ENCODE measurements around the gene KLHL30.

KLHL30 gene

DNA sequence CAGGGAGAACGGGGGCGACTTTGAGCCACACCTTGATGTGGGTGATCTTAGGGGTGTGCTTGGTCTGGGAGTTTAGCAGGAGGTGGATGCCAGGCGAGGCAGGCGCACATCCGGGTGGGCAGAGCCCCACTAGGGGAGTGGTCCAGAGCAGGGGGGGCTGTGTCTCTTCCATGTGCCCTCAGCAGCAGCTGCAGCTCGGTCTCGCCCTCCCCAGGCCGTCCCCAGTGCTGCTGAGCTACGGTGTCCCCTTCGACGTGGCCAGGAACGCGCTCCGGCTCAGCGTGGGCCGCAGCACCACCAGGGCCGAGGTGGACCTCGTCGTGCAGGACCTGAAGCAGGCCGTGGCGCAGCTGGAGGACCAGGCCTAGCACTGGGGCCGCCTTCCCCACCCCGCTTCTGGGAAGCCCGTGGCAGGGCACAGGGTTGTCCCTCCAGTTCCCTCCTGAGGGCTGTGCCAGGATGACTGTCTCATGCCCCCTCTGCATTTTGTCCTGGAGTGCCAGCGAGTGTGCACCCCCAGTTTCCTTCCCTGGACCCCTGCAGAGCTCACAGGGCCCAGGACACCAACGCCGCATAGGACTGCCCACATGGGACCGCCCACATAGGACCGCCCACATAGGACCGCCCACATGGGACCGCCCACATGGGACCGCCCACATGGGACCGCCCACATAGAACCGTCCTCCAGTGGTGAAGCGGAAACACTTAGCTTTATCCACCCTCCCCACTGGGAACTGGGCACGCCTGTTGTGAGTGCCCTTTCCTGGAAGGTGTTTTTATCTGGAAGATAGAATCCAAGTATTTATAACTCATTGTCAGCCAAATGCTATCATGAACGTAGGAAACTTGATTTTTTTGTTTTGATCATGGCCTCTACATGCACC lies 40.2 kb upstream of the KLHL30 start:
- no peaks in the 10 kb centered on the region for H3K9me3 Mint-ChIP-seq

DNA sequence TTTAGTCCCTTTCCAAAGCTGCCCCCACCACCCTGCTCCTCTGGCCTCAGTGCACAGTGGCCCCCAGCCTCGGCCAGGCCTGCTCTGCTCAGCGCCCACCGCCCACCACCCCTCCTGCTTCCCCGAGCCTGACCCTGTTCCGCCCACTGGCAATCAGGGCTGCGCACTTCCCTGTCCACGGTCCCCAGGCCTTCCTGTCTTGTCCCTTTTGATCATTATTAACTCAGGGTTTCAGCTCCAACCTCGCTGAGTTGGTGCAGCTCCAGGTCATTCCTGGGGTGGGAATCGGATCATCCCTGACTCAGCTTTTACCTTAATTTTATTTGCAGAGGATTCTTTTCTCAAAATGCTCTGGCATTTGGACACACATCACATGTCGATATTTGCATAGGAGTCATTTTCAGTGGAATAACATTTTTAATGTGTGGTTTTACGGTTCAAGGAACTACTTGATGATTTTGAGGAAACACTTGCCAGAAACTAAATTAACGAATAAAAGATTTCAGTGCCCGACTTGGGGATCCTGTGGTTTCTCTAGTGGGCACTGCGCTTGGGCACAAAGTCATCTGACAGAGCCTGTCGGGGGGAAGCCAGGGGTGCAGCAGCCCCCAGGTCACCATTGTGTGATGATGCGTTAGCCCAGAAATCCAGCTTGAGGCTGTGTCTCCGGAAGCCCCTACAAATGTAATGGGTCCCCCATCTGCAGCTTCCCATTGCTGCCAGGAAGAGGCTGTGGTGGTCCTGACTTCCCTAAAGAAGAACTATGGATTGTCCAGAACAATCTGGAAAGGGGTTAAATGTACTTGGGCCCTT lies 39.4 kb upstream of the KLHL30 start:
- H3K4me3 Mint-ChIP-seq = no peak overlapping the region
- ATAC-seq (replicated peaks; ENCODE audit: extremely low read depth, poor library complexity, severe bottlenecking) (no peak), DNase-seq (ENCODE audit: low spot score in 2 of 2) (peak in 1 of 2 donors; percentile 10)
- no peaks in the 10 kb centered on the region for H3K27me3 Mint-ChIP-seq
- no peaks in the 10 kb centered on the region for H3K9me3 Mint-ChIP-seq
- no peak overlapping the region for H3K27ac Mint-ChIP-seq (ENCODE audit: low read depth)
- peaks cover 4% of the 10 kb centered on the region for H3K36me3 Mint-ChIP-seq (ENCODE audit: insufficient read depth)
- H3K4me1 Mint-ChIP-seq = no peaks in the 10 kb centered on the region

More for the DNA sequence above, 40.2 kb upstream of the KLHL30 start:
- H3K27ac Mint-ChIP-seq (ENCODE audit: low read depth) = no peak overlapping the region
- no peaks in the 10 kb centered on the region for H3K27me3 Mint-ChIP-seq
- ATAC-seq (replicated peaks; ENCODE audit: extremely low read depth, poor library complexity, severe bottlenecking) (peak; percentile 70), DNase-seq (ENCODE audit: low spot score in 2 of 2) (no peak)
- peaks cover 4% of the 10 kb centered on the region for H3K36me3 Mint-ChIP-seq (ENCODE audit: insufficient read depth)
- no peaks in the 10 kb centered on the region for H3K4me1 Mint-ChIP-seq
- no peak overlapping the region for H3K4me3 Mint-ChIP-seq

DNA sequence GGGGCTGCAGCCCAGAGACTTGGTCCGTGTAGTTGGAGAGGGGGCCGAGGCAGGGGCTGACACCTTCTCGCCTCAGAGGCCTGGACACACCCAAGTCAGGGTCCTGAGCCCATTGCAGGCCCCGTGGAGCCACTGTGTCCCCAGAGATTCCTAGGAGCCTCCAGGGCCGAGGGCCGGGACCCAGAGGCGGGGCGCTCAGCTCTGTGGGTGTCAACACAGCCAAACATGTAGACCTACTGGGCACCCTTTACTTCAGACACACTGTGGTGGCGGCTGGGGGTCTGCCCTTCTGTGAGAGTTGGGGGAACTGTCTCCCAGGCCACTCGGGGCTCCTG lies 38.8 kb upstream of the KLHL30 start:
- Mint-ChIP-seq H3K27me3 (no peaks in the 10 kb centered on the region), H3K4me1 (no peaks in the 10 kb centered on the region)

GRCh38 chr2:238100049-238100820 lies 38.2 kb upstream of the KLHL30 start, which contains the start of gene ESPNL:
Gene ESPNL, plus strand, starts transcription at chr2:238100340. Its CDS starts 80 bp downstream, at chr2:238100420.
- Mint-ChIP-seq H3K36me3 (ENCODE audit: insufficient read depth) (peaks cover 1% of the 10 kb centered on the region), H3K27me3 (no peaks in the 10 kb centered on the region), H3K27ac (ENCODE audit: low read depth) (no peak within 1 kb of the TSS), H3K4me1 (no peaks in the 10 kb centered on the region), H3K9me3 (no peaks in the 10 kb centered on the region), H3K4me3 (no peak within 1 kb of the TSS)
- DNase-seq (ENCODE audit: low spot score in 2 of 2) (peak in 1 of 2 donors; percentile 2), ATAC-seq (replicated peaks; ENCODE audit: extremely low read depth, poor library complexity, severe bottlenecking) (no peak)

More for the DNA sequence above, 38.8 kb upstream of the KLHL30 start:
- peaks cover 1% of the 10 kb centered on the region for H3K36me3 Mint-ChIP-seq (ENCODE audit: insufficient read depth)
- DNase-seq (ENCODE audit: low spot score in 2 of 2) = peak in 1 of 2 donors; percentile 6
- H3K4me3 Mint-ChIP-seq = no peak overlapping the region
- no peaks in the 10 kb centered on the region for H3K9me3 Mint-ChIP-seq
- H3K27ac Mint-ChIP-seq (ENCODE audit: low read depth) = no peak overlapping the region
- no peak for ATAC-seq (replicated peaks; ENCODE audit: extremely low read depth, poor library complexity, severe bottlenecking)

DNA sequence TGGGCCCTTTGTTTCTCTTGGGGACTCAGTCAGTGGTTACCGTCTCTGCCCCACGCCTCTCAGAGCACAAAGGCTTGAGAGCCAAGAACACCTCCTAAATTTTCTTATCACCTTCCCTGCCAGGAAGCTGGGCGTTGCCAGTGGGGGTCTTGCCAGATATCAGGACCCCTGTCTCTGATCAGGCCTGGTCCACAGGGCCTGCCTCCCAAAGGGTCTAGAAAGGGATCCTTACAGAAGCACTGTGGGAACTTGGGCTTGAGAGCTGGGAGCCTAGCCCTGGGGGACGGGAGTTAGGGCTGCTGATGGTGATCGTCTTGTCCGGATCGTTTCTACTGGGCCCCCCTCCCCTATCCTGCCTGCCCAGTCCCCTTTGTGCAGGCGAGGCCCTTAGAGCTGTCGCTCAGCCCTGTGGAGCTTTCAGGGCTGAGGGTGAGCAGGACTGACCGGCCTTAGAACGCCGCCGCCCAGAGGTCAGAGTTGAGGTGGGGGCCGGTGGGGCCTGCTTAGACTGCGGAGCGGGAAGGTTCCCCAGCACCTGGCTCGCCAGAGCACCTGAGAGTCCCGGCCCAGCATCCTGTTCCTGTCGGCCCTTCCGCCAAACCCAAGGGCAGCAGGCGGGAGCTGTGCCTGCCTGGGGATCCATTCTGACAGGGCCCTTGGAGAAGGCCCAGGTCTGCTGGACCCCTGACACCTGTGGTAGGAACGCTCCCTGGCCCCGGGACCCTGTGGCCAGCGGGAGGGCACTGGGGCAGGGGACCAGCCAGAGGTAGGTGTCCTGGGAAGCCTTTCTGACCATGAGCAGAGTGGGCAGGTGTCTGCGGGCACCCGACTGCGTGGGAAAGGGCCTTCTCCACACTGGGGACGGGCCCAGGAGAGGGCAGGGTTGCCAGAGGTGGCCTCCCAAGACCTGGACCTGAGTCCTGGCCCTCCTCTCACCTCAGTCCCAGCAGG lies 37.4 kb upstream of the KLHL30 start:
- DNase-seq (ENCODE audit: low spot score in 2 of 2) = no peak
- Mint-ChIP-seq H3K36me3 (ENCODE audit: insufficient read depth) (peaks cover 1% of the 10 kb centered on the region), H3K9me3 (no peaks in the 10 kb centered on the region), H3K4me1 (no peaks in the 10 kb centered on the region), H3K27me3 (no peaks in the 10 kb centered on the region), H3K27ac (ENCODE audit: low read depth) (no peak overlapping the region), H3K4me3 (no peak overlapping the region)
- no peak for ATAC-seq (replicated peaks; ENCODE audit: extremely low read depth, poor library complexity, severe bottlenecking)

GRCh38 chr2:238101891-238102841 lies 36.3 kb upstream of the KLHL30 start:
- H3K4me1 Mint-ChIP-seq = no peaks in the 10 kb centered on the region
- H3K9me3 Mint-ChIP-seq = no peaks in the 10 kb centered on the region
- DNase-seq (ENCODE audit: low spot score in 2 of 2) (no peak), ATAC-seq (replicated peaks; ENCODE audit: extremely low read depth, poor library complexity, severe bottlenecking) (no peak)
- no peaks in the 10 kb centered on the region for H3K27me3 Mint-ChIP-seq
- H3K27ac Mint-ChIP-seq (ENCODE audit: low read depth) = no peak overlapping the region
- H3K36me3 Mint-ChIP-seq (ENCODE audit: insufficient read depth) = peaks cover 1% of the 10 kb centered on the region
- H3K4me3 Mint-ChIP-seq = no peak overlapping the region

- no peaks in the 10 kb centered on the region for H3K4me1 Mint-ChIP-seq
- ATAC-seq (replicated peaks; ENCODE audit: extremely low read depth, poor library complexity, severe bottlenecking) = no peak
- no peak for DNase-seq (ENCODE audit: low spot score in 2 of 2)
These were observed 35.6 kb upstream of the KLHL30 start for GRCh38 chr2:238102865-238103264.

GRCh38 chr2:238103465-238104225 lies 34.8 kb upstream of the KLHL30 start:
- Mint-ChIP-seq H3K27ac (ENCODE audit: low read depth) (no peak overlapping the region), H3K27me3 (no peaks in the 10 kb centered on the region), H3K4me3 (no peak overlapping the region), H3K4me1 (no peaks in the 10 kb centered on the region), H3K36me3 (ENCODE audit: insufficient read depth) (peaks cover 1% of the 10 kb centered on the region), H3K9me3 (no peaks in the 10 kb centered on the region)
- ATAC-seq (replicated peaks; ENCODE audit: extremely low read depth, poor library complexity, severe bottlenecking) (no peak), DNase-seq (ENCODE audit: low spot score in 2 of 2) (no peak)

More at GRCh38 chr2:238102865-238103264, 35.6 kb upstream of the KLHL30 start:
- Mint-ChIP-seq H3K36me3 (ENCODE audit: insufficient read depth) (peaks cover 1% of the 10 kb centered on the region), H3K27me3 (no peaks in the 10 kb centered on the region), H3K27ac (ENCODE audit: low read depth) (no peak overlapping the region), H3K4me3 (no peak overlapping the region), H3K9me3 (no peaks in the 10 kb centered on the region)

DNA sequence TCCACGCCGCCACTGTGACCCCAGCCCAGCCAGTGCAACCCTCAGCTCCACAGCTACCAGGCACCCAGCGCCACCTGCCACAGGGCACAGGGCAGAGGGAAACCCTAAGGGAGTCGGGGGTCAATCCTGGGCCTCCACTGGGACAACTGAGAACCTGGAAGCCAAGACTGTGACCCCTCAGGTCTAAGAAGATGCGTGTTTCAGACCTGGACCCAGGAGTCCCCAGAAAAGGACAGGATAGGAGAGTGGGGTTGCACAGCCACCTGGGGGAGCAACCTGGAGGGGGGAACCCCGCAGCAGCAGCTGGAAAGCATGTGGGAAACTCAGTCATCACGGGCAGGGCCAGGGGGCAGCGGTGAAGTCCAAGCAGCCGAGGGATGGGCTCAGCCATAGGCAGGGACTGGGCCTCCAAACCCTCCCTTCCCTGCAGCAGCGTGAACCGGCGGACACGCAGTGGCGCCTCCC lies 34.2 kb upstream of the KLHL30 start:
- ATAC-seq (replicated peaks; ENCODE audit: extremely low read depth, poor library complexity, severe bottlenecking) = no peak
- Mint-ChIP-seq H3K4me1 (no peaks in the 10 kb centered on the region), H3K36me3 (ENCODE audit: insufficient read depth) (peaks cover 1% of the 10 kb centered on the region), H3K9me3 (no peaks in the 10 kb centered on the region), H3K27ac (ENCODE audit: low read depth) (no peak overlapping the region), H3K4me3 (no peak overlapping the region), H3K27me3 (no peaks in the 10 kb centered on the region)
- no peak for DNase-seq (ENCODE audit: low spot score in 2 of 2)

- no peak overlapping the region for H3K4me3 Mint-ChIP-seq
- H3K27ac Mint-ChIP-seq (ENCODE audit: low read depth) = no peak overlapping the region
- H3K27me3 Mint-ChIP-seq = no peaks in the 10 kb centered on the region
- no peaks in the 10 kb centered on the region for H3K4me1 Mint-ChIP-seq
- ATAC-seq (replicated peaks; ENCODE audit: extremely low read depth, poor library complexity, severe bottlenecking) (no peak), DNase-seq (ENCODE audit: low spot score in 2 of 2) (no peak)
- peaks cover 1% of the 10 kb centered on the region for H3K36me3 Mint-ChIP-seq (ENCODE audit: insufficient read depth)
- no peaks in the 10 kb centered on the region for H3K9me3 Mint-ChIP-seq
These were observed 33.6 kb upstream of the KLHL30 start for GRCh38 chr2:238104691-238105371.

Data from central memory CD8-positive, alpha-beta T cell (primary cell).